HepG2 (cell line): ENCODE results near the gene SNX30. TPM values are rescaled to one million over a fixed set of nuclear protein-coding genes. Genes with fewer than 3 reads are reported as not detected.

Experiments
- FOXJ3 ChIP-seq: sonication (generic); formaldehyde crosslinking; IDR thresholded peaks from 2 replicates; pipeline ENCODE4 v1.4.0; 2020; ENCODE audit warnings: missing genetic modification reagents, mild to moderate bottlenecking, borderline replicate concordance
- KDM5A ChIP-seq: fragments of 200-600 bp; sonication (generic); IDR thresholded peaks from 2 replicates; pipeline ENCODE4 v1.7.0; 2018; ENCODE audit warnings: antibody characterized with exemption, mild to moderate bottlenecking, low read length, borderline replicate concordance
- KLF16 ChIP-seq, 2 experiments: sonication (generic) in 1 of 2; formaldehyde crosslinking in 1 of 2; IDR thresholded peaks; 2 replicates each; pipeline versions ENCODE4 v1.6.1 to v1.8.0; 2016 to 2023; ENCODE audit warnings: missing genetic modification reagents in 2 of 2, missing compliant biosample characterization in 1 of 2
- MXD4 ChIP-seq: IDR thresholded peaks from 2 replicates; pipeline ENCODE4 v1.6.1; 2016; ENCODE audit warnings: mild to moderate bottlenecking, missing biosample characterization, missing genetic modification reagents
- POLR2AphosphoS2 ChIP-seq: IDR thresholded peaks from 2 replicates; pipeline ENCODE4 v1.6.1; 2011; ENCODE audit warnings: low read depth, low read length, improper control_type of control experiment
- PTBP1 ChIP-seq: fragments of 200-400 bp; formaldehyde crosslinking; IDR thresholded peaks from 2 replicates; pipeline ENCODE4 v1.6.1; 2018; ENCODE audit warnings: low read length, low read depth; ENCODE audit not compliant: poor library complexity, severe bottlenecking
- RAD51 ChIP-seq: fragments of 450-650 bp; IDR thresholded peaks from 2 replicates; pipeline ENCODE4 v1.6.1; 2016; ENCODE audit warnings: borderline replicate concordance
- RFX5 ChIP-seq: IDR thresholded peaks from 2 replicates; pipeline ENCODE4 v1.6.1; 2011; ENCODE audit warnings: low read depth, low read length, improper control_type of control experiment
- SIN3A ChIP-seq: IDR thresholded peaks from 2 replicates; pipeline ENCODE4 v1.6.1; 2011; ENCODE audit warnings: low read depth, mild to moderate bottlenecking, control low read depth, low read length, borderline replicate concordance
- SRF ChIP-seq: IDR thresholded peaks from 2 replicates; pipeline ENCODE4 v1.6.1; 2011; ENCODE audit warnings: mild to moderate bottlenecking, low read depth, low read length, moderate library complexity
- STAG1 ChIP-seq: sonication (generic); formaldehyde crosslinking; IDR thresholded peaks from 2 replicates; pipeline ENCODE4 v1.4.0; 2020; ENCODE audit warnings: missing genetic modification reagents
- WIZ ChIP-seq: sonication (generic); formaldehyde crosslinking; IDR thresholded peaks from 2 replicates; pipeline ENCODE4 v1.5.1; 2020; ENCODE audit warnings: mild to moderate bottlenecking, missing genetic modification reagents
- ZNF274 ChIP-seq: sonication (generic); formaldehyde crosslinking; IDR thresholded peaks from 2 replicates; pipeline ENCODE4 v1.5.1; 2020; ENCODE audit warnings: mild to moderate bottlenecking, missing genetic modification reagents
- ZNF431 ChIP-seq: sonication (generic); formaldehyde crosslinking; IDR thresholded peaks from 2 replicates; pipeline ENCODE4 v1.9.0; 2022; ENCODE audit warnings: missing genetic modification reagents, low read depth, mild to moderate bottlenecking, borderline replicate concordance
- ZNF749 ChIP-seq: sonication (generic); formaldehyde crosslinking; IDR thresholded peaks from 2 replicates; pipeline ENCODE4 v1.8.0; 2022; ENCODE audit warnings: mild to moderate bottlenecking, missing genetic modification reagents, moderate library complexity, borderline replicate concordance
- ZNF781 ChIP-seq: sonication (generic); formaldehyde crosslinking; IDR thresholded peaks from 2 replicates; pipeline ENCODE4 v1.5.1; 2020; ENCODE audit warnings: borderline replicate concordance, mild to moderate bottlenecking, missing genetic modification reagents; ENCODE audit errors: not compliant biosample characterization
- ZNF788 ChIP-seq: sonication (generic); formaldehyde crosslinking; IDR thresholded peaks from 2 replicates; pipeline ENCODE4 v1.5.0; 2020; ENCODE audit warnings: mild to moderate bottlenecking, missing genetic modification reagents, borderline replicate concordance
- ZSCAN30 ChIP-seq: sonication (generic); formaldehyde crosslinking; IDR thresholded peaks from 2 replicates; pipeline ENCODE4 v1.5.0; 2020; ENCODE audit warnings: mild to moderate bottlenecking, missing genetic modification reagents
- polyA plus RNA-seq, 8 experiments: library from polyadenylated mRNA; depleted of rRNA in 3 of 8; stranded (reverse) in 7 of 8; unstranded in 1 of 8; fragments of >200 nt; fragmentation: Illumina TruSeq in 4 of 8; extraction: Trizol in 4 of 8; gene quantifications; 2 replicates each; pipeline versions ENCODE4 v1.2.1 to v1.2.3, GENCODE V29; 2011 to 2016; ENCODE audit warnings: low read depth in 4 of 8, missing spikeins in 1 of 8, mixed read lengths in 1 of 8; ENCODE audit not compliant: insufficient read depth in 1 of 8
- total RNA-seq, 5 experiments: library from RNA; depleted of rRNA; stranded (reverse); fragments of >200 nt; fragmentation: Illumina TruSeq; extraction: Trizol; gene quantifications; 2 replicates each; pipeline ENCODE4 v1.2.3, GENCODE V29; 2016; ENCODE audit warnings: low read depth in 1 of 5
- TF ChIP-seq, protein P1 (sequence below): sonication (generic); formaldehyde crosslinking; IDR thresholded peaks from 2 replicates; pipeline ENCODE4 v1.9.0; 2021; ENCODE audit warnings: missing genetic modification reagents, borderline replicate concordance
- TF ChIP-seq, protein P2 (sequence below): sonication (generic); formaldehyde crosslinking; IDR thresholded peaks from 2 replicates; pipeline ENCODE4 v1.4.0; 2020; ENCODE audit warnings: missing genetic modification reagents, borderline replicate concordance
- TF ChIP-seq, protein P3 (sequence below): sonication (generic); formaldehyde crosslinking; IDR thresholded peaks from 2 replicates; pipeline ENCODE4 v1.4.0; 2020; ENCODE audit warnings: mild to moderate bottlenecking, missing genetic modification reagents
- TF ChIP-seq, protein P4 (sequence below): sonication (generic); formaldehyde crosslinking; IDR thresholded peaks from 2 replicates; pipeline ENCODE4 v1.4.0; 2020; ENCODE audit warnings: missing genetic modification reagents, borderline replicate concordance

Gene SNX30
- total and polyA plus RNA-seq, 2 of the 13 experiments (the other 11 are each of a cell fraction or from before 2014, with no cell fraction given) = 4.4 to 12.4 TPM

DNA sequence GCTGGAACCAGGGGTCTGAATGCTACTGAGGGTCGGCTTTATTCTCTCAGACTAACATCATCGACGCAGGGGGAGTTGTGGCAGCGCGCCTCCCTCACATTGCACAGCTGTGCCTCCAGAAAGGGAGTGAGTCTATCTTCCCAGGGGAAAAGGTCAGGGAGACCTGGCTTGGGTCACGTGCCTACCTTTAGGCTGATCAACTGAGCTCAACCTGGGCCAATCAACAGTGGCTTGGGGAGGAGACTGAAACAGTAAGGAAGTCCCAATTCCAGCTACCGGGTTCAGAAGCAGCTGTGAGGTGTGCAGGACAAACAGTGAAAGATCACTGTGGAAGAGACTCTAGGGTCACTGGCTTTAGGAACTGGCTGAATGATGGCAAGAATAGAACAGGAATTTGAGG is 14.3 kb downstream of the SNX30 start (continued):
- no peak for TF ChIP-seq ZSCAN30 (CRISPR knock-in tag)
- no peak for TF ChIP-seq FOXJ3 (CRISPR knock-in tag)
- TF ChIP-seq PTBP1 = no peak
- TF ChIP-seq MXD4 (CRISPR knock-in tag) = 0 out of 2 replicates have a peak, but pooled peaks have one; percentile 51
- no peak for TF ChIP-seq STAG1 (CRISPR knock-in tag)
- no peak for TF ChIP-seq ZNF274
- TF ChIP-seq, protein P1, sequence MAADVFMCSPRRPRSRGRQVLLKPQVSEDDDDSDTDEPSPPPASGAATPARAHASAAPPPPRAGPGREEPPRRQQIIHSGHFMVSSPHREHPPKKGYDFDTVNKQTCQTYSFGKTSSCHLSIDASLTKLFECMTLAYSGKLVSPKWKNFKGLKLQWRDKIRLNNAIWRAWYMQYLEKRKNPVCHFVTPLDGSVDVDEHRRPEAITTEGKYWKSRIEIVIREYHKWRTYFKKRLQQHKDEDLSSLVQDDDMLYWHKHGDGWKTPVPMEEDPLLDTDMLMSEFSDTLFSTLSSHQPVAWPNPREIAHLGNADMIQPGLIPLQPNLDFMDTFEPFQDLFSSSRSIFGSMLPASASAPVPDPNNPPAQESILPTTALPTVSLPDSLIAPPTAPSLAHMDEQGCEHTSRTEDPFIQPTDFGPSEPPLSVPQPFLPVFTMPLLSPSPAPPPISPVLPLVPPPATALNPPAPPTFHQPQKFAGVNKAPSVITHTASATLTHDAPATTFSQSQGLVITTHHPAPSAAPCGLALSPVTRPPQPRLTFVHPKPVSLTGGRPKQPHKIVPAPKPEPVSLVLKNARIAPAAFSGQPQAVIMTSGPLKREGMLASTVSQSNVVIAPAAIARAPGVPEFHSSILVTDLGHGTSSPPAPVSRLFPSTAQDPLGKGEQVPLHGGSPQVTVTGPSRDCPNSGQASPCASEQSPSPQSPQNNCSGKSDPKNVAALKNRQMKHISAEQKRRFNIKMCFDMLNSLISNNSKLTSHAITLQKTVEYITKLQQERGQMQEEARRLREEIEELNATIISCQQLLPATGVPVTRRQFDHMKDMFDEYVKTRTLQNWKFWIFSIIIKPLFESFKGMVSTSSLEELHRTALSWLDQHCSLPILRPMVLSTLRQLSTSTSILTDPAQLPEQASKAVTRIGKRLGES (CRISPR knock-in tag) = no peak
- no peak for TF ChIP-seq ZNF431 (CRISPR knock-in tag)
- no peak for TF ChIP-seq KLF16 (CRISPR knock-in tag; IDR thresholded peaks at IDR 0.05)
- TF ChIP-seq ZNF781 (CRISPR knock-in tag) = no peak
- TF ChIP-seq, protein P2, sequence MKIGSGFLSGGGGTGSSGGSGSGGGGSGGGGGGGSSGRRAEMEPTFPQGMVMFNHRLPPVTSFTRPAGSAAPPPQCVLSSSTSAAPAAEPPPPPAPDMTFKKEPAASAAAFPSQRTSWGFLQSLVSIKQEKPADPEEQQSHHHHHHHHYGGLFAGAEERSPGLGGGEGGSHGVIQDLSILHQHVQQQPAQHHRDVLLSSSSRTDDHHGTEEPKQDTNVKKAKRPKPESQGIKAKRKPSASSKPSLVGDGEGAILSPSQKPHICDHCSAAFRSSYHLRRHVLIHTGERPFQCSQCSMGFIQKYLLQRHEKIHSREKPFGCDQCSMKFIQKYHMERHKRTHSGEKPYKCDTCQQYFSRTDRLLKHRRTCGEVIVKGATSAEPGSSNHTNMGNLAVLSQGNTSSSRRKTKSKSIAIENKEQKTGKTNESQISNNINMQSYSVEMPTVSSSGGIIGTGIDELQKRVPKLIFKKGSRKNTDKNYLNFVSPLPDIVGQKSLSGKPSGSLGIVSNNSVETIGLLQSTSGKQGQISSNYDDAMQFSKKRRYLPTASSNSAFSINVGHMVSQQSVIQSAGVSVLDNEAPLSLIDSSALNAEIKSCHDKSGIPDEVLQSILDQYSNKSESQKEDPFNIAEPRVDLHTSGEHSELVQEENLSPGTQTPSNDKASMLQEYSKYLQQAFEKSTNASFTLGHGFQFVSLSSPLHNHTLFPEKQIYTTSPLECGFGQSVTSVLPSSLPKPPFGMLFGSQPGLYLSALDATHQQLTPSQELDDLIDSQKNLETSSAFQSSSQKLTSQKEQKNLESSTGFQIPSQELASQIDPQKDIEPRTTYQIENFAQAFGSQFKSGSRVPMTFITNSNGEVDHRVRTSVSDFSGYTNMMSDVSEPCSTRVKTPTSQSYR (CRISPR knock-in tag) = no peak
- TF ChIP-seq SRF = 0 out of 2 replicates have a peak, but pooled peaks have one; percentile 11
- no peak for TF ChIP-seq POLR2AphosphoS2
- peak; percentile 79 for TF ChIP-seq RAD51
- no peak for TF ChIP-seq KDM5A
- no peak for TF ChIP-seq ZNF788 (CRISPR knock-in tag)
- TF ChIP-seq WIZ (CRISPR knock-in tag) = no peak
- TF ChIP-seq, protein P3, sequence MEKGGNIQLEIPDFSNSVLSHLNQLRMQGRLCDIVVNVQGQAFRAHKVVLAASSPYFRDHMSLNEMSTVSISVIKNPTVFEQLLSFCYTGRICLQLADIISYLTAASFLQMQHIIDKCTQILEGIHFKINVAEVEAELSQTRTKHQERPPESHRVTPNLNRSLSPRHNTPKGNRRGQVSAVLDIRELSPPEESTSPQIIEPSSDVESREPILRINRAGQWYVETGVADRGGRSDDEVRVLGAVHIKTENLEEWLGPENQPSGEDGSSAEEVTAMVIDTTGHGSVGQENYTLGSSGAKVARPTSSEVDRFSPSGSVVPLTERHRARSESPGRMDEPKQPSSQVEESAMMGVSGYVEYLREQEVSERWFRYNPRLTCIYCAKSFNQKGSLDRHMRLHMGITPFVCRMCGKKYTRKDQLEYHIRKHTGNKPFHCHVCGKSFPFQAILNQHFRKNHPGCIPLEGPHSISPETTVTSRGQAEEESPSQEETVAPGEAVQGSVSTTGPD = no peak
- TF ChIP-seq, protein P4, sequence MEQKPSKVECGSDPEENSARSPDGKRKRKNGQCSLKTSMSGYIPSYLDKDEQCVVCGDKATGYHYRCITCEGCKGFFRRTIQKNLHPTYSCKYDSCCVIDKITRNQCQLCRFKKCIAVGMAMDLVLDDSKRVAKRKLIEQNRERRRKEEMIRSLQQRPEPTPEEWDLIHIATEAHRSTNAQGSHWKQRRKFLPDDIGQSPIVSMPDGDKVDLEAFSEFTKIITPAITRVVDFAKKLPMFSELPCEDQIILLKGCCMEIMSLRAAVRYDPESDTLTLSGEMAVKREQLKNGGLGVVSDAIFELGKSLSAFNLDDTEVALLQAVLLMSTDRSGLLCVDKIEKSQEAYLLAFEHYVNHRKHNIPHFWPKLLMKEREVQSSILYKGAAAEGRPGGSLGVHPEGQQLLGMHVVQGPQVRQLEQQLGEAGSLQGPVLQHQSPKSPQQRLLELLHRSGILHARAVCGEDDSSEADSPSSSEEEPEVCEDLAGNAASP (CRISPR knock-in tag) = no peak
- no peak for TF ChIP-seq RFX5
- no peak for TF ChIP-seq ZNF749
- 0 out of 2 replicates have a peak, but pooled peaks have one; percentile 43 for TF ChIP-seq SIN3A
